ENCODE data around the gene CKAP2L. TPM values are rescaled to one million over a fixed set of nuclear protein-coding genes. Genes with fewer than 3 reads are reported as not detected.

CKAP2L gene
- total and polyA plus RNA-seq, 9 of the 15 experiments (the other 6 are each of a cell fraction or from before 2014, with no cell fraction given), result 10.4 to 21.9 (median 14.2) TPM

DNA sequence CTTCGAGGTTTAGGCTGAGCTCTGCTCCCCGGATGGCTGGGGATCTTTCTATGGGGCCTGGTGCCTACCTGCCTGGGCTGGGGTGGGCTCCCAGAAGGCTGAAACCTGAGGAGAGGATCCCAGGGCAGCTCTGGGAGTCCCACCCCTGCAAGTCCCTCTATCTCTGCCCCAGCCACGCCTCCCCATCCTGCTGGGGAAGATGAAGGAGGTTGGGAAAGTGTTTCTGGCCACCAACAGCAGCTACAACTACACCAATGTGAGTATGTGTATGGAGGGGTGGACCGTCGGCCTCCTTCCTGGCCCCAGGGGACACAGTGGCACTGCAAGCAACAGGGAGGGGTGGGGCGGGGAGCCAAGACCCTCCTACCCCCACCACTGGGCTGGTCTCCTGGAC lies 40.9 kb downstream of the CKAP2L start (continued):
- TF ChIP-seq, protein P1, sequence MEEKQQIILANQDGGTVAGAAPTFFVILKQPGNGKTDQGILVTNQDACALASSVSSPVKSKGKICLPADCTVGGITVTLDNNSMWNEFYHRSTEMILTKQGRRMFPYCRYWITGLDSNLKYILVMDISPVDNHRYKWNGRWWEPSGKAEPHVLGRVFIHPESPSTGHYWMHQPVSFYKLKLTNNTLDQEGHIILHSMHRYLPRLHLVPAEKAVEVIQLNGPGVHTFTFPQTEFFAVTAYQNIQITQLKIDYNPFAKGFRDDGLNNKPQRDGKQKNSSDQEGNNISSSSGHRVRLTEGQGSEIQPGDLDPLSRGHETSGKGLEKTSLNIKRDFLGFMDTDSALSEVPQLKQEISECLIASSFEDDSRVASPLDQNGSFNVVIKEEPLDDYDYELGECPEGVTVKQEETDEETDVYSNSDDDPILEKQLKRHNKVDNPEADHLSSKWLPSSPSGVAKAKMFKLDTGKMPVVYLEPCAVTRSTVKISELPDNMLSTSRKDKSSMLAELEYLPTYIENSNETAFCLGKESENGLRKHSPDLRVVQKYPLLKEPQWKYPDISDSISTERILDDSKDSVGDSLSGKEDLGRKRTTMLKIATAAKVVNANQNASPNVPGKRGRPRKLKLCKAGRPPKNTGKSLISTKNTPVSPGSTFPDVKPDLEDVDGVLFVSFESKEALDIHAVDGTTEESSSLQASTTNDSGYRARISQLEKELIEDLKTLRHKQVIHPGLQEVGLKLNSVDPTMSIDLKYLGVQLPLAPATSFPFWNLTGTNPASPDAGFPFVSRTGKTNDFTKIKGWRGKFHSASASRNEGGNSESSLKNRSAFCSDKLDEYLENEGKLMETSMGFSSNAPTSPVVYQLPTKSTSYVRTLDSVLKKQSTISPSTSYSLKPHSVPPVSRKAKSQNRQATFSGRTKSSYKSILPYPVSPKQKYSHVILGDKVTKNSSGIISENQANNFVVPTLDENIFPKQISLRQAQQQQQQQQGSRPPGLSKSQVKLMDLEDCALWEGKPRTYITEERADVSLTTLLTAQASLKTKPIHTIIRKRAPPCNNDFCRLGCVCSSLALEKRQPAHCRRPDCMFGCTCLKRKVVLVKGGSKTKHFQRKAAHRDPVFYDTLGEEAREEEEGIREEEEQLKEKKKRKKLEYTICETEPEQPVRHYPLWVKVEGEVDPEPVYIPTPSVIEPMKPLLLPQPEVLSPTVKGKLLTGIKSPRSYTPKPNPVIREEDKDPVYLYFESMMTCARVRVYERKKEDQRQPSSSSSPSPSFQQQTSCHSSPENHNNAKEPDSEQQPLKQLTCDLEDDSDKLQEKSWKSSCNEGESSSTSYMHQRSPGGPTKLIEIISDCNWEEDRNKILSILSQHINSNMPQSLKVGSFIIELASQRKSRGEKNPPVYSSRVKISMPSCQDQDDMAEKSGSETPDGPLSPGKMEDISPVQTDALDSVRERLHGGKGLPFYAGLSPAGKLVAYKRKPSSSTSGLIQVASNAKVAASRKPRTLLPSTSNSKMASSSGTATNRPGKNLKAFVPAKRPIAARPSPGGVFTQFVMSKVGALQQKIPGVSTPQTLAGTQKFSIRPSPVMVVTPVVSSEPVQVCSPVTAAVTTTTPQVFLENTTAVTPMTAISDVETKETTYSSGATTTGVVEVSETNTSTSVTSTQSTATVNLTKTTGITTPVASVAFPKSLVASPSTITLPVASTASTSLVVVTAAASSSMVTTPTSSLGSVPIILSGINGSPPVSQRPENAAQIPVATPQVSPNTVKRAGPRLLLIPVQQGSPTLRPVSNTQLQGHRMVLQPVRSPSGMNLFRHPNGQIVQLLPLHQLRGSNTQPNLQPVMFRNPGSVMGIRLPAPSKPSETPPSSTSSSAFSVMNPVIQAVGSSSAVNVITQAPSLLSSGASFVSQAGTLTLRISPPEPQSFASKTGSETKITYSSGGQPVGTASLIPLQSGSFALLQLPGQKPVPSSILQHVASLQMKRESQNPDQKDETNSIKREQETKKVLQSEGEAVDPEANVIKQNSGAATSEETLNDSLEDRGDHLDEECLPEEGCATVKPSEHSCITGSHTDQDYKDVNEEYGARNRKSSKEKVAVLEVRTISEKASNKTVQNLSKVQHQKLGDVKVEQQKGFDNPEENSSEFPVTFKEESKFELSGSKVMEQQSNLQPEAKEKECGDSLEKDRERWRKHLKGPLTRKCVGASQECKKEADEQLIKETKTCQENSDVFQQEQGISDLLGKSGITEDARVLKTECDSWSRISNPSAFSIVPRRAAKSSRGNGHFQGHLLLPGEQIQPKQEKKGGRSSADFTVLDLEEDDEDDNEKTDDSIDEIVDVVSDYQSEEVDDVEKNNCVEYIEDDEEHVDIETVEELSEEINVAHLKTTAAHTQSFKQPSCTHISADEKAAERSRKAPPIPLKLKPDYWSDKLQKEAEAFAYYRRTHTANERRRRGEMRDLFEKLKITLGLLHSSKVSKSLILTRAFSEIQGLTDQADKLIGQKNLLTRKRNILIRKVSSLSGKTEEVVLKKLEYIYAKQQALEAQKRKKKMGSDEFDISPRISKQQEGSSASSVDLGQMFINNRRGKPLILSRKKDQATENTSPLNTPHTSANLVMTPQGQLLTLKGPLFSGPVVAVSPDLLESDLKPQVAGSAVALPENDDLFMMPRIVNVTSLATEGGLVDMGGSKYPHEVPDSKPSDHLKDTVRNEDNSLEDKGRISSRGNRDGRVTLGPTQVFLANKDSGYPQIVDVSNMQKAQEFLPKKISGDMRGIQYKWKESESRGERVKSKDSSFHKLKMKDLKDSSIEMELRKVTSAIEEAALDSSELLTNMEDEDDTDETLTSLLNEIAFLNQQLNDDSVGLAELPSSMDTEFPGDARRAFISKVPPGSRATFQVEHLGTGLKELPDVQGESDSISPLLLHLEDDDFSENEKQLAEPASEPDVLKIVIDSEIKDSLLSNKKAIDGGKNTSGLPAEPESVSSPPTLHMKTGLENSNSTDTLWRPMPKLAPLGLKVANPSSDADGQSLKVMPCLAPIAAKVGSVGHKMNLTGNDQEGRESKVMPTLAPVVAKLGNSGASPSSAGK (IDR thresholded peaks at IDR 0.05), result no peak
- TF ChIP-seq ZNF224 (CRISPR knock-in tag; IDR thresholded peaks at IDR 0.05) (no peak), CTBP1 (IDR thresholded peaks at IDR 0.05; ENCODE audit: borderline replicate concordance) (no peak), DMBX1 (CRISPR knock-in tag; IDR thresholded peaks at IDR 0.05; ENCODE audit: borderline replicate concordance) (no peak), NCOA6 (IDR thresholded peaks at IDR 0.05) (no peak), CBFB (CRISPR knock-in tag; IDR thresholded peaks at IDR 0.05) (no peak)
